OCI-M2 (cell line): ENCODE data around the gene CDK2.

Experiments
- DNase-seq: peaks from one replicate; lab custom pipeline; 2025; ENCODE audit not compliant: unreplicated experiment; lab: John Stamatoyannopoulos, UW

CDK2 gene

DNA sequence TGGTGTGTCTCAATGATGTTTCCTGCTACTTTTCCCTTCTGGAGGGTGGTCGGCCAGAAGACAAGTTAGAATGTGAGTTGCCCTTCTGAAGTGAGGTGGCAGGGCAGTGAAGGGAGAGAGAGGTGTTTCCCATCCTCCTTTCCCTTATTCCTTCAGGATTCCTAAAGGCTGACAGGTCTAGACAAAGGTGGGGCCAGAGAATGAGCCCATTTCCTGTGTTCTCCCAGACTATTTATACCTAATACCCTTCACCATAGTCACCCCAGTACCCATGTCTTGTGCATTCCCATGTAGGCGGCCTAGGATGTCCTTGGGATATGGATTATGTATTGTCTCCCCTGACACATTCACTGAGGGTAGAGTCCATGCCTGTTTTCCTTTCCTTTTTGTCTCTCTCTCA lies 28.6 kb upstream of the CDK2 start:
- DNase-seq = no peak

DNA sequence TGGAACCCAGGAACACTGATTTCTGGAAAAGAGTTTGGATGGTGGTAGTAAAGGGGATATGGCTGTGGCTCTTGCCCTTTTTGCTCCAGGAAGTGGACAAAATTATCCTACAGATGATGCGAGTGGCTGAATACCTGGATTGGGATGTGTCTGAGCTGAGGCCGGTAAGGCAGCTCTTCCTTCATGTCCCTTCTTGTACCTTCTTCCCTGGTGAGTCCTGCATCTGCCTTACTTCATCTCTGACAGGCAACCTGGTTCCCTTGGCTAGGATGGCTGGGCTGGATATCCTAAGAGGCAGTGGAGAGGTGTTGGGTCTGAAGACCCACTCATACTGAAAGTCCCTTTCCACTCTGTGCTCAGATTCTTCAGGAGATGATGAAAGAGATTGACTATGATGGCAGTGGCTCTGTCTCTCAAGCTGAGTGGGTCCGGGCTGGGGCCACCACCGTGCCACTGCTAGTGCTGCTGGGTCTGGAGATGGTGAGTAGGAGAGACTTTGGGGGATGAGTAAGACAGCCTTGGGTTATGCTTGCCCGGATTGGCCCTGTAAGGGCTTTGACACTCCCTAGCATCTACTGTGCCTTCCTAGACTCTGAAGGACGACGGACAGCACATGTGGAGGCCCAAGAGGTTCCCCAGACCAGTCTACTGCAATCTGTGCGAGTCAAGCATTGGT lies 27.7 kb upstream of the CDK2 start:
- DNase-seq = no peak

DNA sequence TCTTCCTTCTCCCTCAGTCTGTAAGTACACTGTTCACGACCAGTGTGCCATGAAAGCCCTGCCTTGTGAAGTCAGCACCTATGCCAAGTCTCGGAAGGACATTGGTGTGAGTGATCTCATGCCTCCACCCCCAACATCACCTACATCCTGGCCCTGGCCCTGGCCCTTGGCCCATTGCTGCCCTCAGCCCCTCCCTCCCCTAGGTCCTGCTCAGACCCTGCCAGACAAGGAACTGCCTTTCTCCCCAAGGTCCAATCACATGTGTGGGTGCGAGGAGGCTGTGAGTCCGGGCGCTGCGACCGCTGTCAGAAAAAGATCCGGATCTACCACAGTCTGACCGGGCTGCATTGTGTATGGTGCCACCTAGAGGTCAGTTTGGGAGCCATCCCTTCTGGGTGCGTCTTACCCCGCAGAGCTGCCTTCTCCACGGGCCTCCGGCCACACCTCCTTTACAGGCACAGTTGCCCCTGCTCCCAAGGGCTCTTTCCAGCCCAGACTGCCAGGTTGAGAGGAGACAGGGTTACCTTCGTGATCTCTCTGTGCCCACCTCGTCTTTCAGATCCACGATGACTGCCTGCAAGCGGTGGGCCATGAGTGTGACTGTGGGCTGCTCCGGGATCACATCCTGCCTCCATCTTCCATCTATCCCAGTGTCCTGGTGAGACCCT lies 26.4 kb upstream of the CDK2 start:
- DNase-seq = peak; percentile 38

DNA sequence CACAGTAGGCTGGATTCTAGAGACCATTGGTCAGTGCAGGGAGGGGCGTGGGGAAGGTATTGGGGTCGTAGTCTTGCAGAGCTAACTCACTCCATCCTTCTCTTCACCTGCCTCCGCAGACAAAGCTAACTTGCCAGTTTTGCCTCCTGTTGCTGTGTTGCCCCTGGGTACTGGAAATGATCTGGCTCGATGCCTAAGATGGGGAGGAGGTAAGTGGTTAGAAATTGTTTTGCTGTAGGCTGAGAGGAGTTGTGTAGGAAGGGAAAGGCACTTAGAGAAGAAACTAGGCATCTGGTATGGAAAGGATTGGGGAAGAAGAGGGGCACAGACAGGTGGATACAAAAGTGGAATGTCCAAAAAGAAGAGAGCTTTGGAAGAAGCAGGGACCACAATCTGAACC lies 24.6 kb upstream of the CDK2 start:
- DNase-seq = no peak

DNA sequence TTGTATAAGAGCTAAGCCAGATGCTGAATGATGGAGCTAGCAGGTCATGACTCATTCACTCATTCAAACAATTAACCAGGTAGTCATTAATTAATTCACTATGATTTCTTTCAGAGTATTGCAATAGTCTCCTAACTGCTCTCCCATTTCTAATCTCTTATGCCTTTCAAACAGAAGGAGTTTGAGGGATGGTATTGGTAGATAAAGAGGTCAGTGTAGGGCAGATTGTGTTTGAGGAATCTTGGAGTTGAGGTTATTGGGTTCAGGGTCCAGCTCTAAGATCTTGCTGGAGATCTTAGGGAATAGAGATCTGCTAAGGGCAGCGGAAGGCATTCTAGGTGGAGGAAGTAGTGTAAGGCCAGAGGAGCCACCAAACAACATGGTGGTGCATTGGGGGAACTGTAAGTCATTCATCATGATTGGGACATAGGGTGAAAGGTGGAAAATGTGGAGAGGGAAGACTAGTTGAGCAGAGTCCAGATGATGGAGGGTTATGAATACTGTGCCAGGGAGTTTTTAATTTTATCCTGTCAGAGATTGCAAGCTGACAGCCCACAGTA lies 24.0 kb upstream of the CDK2 start:
- DNase-seq = no peak

DNA sequence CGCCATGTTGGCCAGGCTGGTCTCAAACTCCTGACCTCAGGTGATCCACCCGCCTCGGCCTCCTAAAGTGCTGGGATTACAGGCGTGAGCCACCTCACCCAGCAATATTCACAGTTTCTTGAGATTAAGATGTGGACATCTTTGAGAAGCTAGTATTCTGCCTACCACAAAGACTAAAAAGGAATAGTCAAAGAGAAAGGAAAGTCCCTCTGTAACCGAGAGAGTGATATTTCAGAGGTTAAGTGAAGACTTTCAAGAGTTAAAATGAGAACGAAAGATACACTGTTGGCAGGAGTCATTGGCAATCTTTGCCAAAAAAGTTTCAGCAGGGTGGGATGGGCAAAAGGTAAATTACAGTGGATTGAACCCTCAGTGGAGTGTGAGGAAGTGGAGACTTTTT lies 20.1 kb upstream of the CDK2 start:
- no peak for DNase-seq

DNA sequence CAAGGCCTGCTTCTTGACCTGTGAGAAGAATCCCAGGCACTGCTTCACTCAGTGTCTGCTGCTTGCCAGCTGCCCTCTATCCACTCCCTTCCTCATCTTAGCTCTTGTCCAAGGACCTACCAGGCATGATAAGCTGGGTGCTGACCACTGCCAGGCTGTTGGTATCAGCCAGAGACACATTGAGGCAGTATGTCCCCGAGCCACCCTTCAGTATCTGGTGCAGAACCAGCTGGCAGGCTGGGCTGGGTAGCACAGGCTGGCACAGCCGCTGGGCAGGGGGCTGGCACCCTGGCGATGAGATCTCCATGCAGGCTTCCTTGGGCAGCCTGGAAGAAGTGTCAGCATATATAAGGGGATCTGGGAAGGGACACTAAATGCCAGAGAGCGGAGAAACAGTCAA lies 11.3 kb upstream of the CDK2 start:
- DNase-seq = no peak

DNA sequence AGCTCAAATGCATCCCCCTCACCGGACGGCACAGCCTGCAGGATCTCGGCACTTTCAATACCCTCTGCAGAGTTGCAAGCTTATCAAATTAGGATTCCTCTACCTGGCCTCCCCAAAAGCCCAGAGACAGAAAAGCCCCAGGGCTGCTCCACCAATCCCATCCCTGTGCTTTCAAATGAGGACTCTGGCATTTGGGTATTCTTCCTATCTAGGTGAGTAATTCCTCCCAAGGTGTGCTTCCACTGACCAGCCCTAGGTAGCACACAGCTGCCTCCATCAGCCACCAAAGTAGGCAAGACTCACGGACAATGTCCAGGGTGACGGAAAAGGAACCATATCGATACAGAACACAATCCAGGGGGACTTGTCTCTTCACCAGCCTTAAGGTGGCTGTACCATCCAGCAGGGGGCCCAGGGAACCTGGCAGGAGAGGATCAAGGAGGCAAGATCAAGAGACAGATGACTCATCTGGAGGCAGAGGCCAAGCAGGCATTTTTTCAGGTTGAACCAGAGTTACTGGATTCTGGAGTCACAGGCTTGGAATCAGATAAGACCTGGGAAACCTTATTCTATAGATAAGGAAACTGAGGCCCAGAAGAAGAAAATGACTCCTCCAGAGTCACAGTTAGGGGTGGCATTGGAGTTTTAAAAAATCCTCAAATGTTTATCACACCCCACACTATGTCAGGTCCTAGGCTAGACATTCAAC lies 10.7 kb upstream of the CDK2 start:
- no peak for DNase-seq

DNA sequence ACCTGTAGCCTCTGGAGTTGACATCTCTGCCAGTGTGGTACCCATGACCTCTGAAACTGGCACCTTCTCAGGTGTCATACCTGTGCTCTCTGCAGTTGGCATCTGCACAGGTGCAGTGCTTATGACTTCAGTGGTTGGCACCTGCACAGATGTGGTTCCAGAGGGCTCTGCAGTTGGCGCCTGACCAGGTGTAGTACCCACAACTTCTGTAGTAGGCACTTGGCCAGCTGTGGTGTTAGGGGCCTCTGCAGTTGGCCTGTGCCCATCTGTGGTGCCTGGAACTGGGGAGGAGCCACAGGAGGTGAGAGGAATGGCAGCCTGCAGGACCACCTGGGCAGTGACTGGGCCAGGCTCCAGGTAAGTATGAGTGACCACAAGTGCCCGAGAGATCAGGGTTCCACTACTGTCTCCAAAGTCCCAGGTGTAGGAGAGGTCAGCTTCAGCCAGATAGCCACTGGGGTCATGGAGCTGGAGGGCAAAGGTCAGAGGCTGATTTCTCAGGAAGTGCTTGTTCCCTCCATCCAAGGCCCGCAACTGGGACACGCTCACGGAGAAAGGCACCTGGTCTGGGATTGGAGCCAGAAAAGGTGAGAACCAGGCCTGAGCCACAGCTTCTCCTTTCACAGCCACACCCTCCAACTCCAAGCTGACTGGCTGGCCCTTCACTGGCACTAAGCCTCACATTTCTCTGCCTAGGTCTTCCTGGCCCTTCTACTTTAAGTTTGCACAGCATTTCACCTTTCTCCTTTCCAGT lies 9.3 kb upstream of the CDK2 start:
- DNase-seq = no peak

DNA sequence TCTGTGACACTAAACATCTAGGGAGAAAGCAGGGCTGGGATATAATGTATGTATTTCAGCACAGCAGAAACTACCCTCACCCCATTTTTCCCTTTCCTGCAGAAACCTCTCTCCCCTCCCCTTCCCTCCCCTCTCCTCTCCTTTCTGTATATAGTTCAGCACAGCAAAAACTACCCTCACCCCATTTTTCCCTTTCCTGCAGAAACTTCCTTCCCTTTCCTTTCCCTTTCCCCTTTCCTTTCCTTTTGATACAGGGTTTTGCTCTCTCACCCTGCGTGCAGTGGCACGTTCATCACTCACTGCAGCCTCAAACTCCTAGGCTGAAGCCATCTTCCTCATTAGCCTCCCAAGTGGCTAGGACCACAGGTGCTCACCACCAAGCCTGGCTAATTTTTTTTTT lies 2.9 kb upstream of the CDK2 start:
- DNase-seq = no peak

DNA sequence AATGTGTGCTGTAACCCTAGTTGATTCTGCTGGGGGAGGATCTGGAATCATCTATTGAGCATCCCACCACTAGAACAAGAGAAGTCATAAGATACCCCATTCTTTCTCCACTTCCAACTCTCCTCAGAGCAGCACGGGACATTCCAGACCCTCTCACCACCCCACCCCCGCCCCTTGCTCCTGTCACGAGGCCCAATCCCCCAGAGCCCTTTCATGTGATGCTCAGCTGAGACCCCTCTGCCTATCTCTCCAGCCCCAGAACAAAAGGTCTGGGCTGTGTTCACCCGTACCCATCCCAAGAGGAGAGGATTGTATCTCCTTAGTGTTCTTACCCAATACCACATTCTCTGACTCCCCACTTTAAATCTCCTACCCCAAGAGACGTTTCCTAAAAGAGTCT lies 1.4 kb upstream of the CDK2 start:
- no peak for DNase-seq

DNA sequence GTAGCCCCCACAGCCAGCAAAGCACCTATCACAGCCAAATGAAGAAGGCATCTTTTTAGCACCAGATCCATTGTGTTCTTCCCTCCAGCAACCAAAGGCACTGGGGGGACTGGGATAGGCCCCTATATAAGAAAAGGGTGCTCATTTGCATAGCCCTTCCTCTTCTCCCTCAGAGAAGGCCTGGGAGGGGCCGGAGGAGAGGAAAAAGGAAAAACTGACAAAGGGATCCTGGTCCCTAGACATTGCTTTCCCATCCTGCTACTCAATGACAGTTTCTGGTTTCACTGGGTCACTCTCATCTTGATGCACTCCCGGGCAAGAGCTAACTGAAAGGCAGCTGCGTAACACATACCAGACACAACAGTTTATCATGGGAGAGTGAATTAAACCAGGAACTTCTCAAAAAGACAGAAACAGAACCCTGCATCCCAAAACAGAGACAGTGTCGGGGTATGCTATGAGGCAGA lies 656 bp upstream of the CDK2 start, which contains the start of gene PMEL:
PMEL (minus strand) TSS at position 102 of the 467 bp plus-strand sequence; CDS start at position 71, 31 bp downstream.
- no peak for DNase-seq

DNA sequence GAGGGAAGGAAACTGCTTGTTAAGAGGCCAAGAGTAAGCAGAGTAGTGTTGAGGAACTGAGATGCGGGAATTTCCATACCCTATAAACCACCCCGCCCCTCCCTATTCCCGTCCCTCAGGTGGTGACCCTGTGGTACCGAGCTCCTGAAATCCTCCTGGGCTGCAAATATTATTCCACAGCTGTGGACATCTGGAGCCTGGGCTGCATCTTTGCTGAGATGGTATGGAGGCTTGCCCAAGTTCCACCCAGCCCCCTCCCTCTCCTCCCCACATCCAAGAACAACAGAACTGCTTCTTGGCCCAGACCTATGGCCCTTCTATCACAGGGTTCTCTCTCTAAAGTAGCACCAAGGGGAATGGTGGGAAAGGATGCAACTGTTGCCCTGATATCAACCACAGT lies 2.7 kb downstream of the CDK2 start:
- DNase-seq = no peak

DNA sequence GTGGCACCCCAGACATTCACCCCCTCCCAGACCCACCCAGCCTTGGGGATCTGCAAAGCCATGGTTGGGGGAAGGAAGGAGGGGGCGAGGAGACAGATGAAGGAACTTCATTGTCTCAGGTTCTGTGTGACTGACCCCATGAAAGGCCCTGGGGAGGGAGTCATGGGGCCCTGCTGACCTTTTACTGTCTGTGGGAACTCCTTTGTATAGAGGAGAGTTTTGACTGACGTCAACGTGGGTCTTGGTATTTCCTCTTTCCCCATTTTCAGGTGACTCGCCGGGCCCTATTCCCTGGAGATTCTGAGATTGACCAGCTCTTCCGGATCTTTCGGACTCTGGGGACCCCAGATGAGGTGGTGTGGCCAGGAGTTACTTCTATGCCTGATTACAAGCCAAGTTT lies 4.1 kb downstream of the CDK2 start:
- no peak for DNase-seq

DNA sequence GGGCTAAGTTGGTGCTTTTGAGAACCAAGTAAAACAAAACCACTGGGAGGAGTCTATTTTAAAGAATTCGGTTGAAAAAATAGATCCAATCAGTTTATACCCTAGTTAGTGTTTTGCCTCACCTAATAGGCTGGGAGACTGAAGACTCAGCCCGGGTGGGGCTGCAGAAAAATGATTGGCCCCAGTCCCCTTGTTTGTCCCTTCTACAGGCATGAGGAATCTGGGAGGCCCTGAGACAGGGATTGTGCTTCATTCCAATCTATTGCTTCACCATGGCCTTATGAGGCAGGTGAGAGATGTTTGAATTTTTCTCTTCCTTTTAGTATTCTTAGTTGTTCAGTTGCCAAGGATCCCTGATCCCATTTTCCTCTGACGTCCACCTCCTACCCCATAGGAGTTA lies 5.4 kb downstream of the CDK2 start:
- DNase-seq = no peak

DNA sequence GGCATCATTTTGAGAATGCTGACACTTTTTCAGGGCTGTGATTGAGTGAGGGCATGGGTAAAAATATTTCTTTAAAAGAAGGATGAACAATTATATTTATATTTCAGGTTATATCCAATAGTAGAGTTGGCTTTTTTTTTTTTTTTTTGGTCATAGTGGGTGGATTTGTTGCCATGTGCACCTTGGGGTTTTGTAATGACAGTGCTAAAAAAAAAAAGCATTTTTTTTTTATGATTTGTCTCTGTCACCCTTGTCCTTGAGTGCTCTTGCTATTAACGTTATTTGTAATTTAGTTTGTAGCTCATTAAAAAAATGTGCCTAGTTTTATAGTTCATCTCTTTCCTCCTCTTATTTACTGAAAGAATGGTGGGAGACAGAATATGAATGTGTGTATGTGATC lies 5.8 kb downstream of the CDK2 start:
- DNase-seq = no peak

DNA sequence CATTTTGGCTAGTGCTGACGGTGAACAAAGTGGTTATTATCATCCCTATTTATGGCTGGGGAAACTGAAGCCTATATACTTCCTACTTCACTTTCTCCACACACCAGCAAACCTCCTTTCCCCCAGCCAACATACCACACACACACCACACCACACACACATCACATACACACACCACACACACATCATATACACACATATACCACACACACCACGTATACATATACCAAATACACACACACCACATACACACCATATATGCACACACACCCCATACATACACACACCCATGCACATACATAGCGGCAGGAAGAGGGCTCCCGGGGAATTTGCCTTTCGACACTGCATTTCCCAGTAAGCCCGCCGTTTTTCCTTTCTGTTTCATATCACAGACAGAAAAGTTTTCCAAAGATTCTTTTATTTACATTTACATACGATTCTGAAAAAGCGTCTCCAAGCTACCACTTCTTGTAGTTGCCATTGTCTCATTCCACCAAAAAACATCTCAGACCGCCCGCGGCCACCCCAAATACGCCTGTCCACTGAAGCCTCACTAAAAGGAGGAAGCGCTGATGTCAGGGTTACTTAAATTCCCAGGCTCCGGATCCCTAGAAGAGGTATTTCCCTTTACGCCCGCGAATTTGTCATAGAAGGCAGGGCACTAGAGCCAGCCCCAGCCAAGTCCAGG lies 6.4 kb downstream of the CDK2 start:
- no peak for DNase-seq

DNA sequence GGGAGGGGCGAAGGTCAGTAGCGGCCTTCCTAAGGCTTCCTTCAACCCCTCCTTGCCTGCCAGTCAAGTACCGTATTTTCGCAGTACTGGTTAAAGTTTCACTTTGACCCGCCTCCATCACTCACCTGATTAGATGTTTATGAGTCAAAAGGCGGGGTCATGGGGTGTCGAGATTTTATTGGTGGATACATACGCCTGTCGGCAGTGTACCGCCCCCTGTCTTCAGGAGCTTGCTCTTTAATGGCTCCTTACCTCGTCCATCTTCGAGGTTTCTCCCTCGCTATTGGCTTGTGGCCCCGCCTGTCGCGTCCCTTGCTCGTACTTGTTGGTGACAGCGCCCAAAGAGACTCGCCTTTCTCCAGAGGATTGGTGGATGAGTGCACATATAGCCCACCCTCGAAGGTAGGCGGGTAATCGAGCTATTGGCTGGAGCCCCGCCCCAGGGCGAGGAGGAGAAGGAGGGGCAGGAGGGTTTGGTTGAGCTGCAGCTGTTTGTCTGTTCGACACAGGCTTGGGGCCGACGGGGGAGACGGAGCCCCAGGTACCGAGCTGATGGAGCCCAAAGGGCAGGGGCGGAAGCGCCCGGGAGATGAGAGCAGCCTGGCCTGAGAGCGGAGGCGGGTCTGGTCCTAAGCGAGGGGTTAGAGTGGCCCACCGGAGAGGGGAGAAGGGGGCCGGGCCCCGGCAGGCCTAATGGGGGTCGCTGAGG lies 7.1 kb downstream of the CDK2 start, which contains the start of gene RAB5B:
RAB5B (plus strand) TSS at position 480 of the 709 bp plus-strand sequence. CDS start 12,883 bp downstream, outside the sequence.
- peak; percentile 93 for DNase-seq

DNA sequence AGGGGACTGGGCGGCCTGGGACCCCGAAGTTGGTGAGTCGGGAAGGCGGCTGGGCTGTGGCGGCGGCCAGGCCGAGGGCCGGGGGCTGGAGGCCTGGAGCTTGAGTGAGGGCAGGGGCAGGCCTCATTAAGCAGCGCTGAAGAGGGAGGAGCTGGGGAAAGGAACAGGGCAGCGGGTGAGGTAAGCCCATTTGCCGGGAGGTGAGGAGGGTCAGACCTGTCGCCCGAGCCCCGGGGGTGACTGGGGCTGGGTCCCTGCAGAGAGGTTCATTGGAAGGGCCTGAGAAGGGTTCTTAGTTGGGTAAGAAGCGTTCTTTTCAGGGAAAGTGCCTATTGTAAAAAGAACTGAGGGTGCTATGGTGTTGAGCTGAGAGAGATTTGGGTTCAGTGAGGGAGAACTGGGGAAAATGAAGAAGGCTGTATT lies 7.7 kb downstream of the CDK2 start:
- DNase-seq = no peak

DNA sequence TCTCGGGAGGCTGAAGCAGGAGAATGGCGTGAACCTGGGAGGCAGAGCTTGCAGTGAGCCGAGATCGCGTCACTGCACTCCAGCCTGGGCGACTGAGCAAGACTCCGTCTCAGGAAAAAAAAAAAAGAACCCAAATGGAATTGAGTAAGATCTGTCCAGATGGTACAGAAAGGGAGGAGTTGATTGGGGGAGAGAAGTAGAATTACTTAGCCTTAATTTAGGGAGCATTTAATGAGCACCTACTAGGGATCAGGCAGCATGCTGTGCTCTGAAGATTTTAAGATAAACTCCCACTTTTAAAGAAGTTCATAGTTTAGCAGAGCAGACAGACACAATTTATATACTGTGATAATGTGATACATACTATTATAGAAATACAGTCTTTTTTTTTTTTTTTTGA lies 11.8 kb downstream of the CDK2 start:
- no peak for DNase-seq
